Peyer's patch (tissue), 4 donors: ENCODE measurements around the gene MYO9B. TPM values are rescaled to one million over a fixed set of nuclear protein-coding genes. Genes with fewer than 3 reads are reported as not detected.

ENCODE experiments used
- DNase-seq, 3 donors: peaks; one replicate each; pipeline ENCODE4 v3.0.0-alpha.2; 2017 to 2019
- H3K27ac ChIP-seq, 4 donors: fragments of 200-600 bp; sonication (generic); one replicate each; pipeline ENCODE4 v1.5.1; 2016 to 2019
- H3K27me3 ChIP-seq, 2 donors: fragments of 200-600 bp; sonication (generic); one replicate each; pipeline ENCODE4 v1.5.1; 2019
- H3K36me3 ChIP-seq, 3 donors: fragments of 200-600 bp; sonication (generic); one replicate each; pipeline ENCODE4 v1.5.1; 2016 to 2019
- H3K4me1 ChIP-seq, 4 donors: fragments of 200-600 bp; sonication (generic); one replicate each; pipeline ENCODE4 v1.5.1; 2016 to 2019
- H3K4me3 ChIP-seq, 4 donors: fragments of 200-600 bp; sonication (generic); 1 replicate in 3 of 4; 2 replicates in 1 of 4; pipeline ENCODE4 v1.5.1; 2016 to 2019; ENCODE audit warnings: mild to moderate bottlenecking in 1 of 4
- H3K9me3 ChIP-seq, 4 donors: fragments of 200-600 bp; sonication (generic); one replicate each; pipeline ENCODE4 v1.5.1; 2016 to 2019; ENCODE audit warnings: mild to moderate bottlenecking in 1 of 4
- POLR2A ChIP-seq, 2 donors: fragments of 450-650 bp; IDR thresholded peaks; one replicate each; pipeline ENCODE4 v1.5.1; 2017; ENCODE audit warnings: antibody characterized with exemption in 2 of 2, mild to moderate bottlenecking in 2 of 2, moderate library complexity in 2 of 2
- total RNA-seq, 4 donors: library from RNA; depleted of rRNA; stranded (reverse); fragments of >200 nt; gene quantifications; one replicate each; pipeline ENCODE4 v1.1.0, GENCODE V29; 2016
- TF ChIP-seq, protein P1 (sequence below), 6 experiments: fragments of 450-650 bp in 4 of 6; fragments of 200-600 bp in 2 of 6; sonication (generic) in 1 of 6; IDR thresholded peaks; one replicate each; pipeline ENCODE4 v1.5.1; 2017 to 2019; ENCODE audit warnings: antibody characterized with exemption in 6 of 6, mild to moderate bottlenecking in 3 of 6, moderate library complexity in 1 of 6

MYO9B gene
- total RNA-seq, 4 donors from 2014 or later: 65.3 to 578 (median 143) TPM

DNA sequence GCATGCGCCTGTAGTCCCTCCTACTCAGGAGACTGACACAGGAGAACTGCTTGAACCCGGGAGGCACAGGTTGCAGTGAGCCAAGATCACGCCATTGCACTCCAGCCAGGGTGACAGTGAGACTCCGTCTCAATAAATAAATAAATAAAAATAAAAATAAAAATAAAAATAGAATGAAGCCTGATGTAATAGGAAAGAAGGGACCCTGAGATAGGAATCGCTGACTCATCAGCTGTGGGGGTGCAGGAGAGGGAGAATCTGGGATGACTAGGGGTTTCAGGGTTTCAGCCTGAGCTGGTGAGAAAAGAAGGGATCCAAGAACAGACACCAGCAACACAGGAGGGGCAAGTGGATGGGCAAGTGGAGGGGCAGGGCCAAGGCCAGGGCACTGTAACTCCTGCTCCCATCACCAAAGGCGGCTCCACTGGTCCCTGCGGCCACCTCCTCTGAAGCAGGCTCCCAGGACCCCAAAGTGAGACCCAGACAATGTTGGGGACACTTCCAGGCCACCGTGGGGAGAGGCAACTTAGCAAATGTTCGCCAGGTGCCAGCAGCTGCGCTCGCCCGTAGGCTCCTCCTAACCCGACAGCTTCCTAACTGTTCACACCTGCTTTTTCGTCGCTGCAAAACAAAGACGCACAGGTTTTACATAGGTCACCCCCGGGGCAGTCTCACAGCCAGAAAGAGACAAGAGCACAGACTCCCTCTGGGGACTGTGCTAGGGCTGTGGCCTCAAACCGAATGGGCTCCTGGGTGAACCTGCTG, 1.5 kb upstream of the MYO9B start:
- Histone ChIP-seq H3K36me3 (peaks cover 0 to 7% (median 0%) of the 10 kb centered on the region in 3 donors), H3K9me3 (no peaks in the 10 kb centered on the region), H3K4me3 (peak overlapping the region; percentile 68 to 95 (median 84)), H3K27me3 (no peaks in the 10 kb centered on the region), H3K27ac (peak overlapping the region; percentile 86 to 94 (median 92)), H3K4me1 (peaks cover 0 to 33% (median 10%) of the 10 kb centered on the region in 4 donors)
- peak in 2 of 3 donors; percentile 63 to 74 for DNase-seq
- TF ChIP-seq, protein P1, sequence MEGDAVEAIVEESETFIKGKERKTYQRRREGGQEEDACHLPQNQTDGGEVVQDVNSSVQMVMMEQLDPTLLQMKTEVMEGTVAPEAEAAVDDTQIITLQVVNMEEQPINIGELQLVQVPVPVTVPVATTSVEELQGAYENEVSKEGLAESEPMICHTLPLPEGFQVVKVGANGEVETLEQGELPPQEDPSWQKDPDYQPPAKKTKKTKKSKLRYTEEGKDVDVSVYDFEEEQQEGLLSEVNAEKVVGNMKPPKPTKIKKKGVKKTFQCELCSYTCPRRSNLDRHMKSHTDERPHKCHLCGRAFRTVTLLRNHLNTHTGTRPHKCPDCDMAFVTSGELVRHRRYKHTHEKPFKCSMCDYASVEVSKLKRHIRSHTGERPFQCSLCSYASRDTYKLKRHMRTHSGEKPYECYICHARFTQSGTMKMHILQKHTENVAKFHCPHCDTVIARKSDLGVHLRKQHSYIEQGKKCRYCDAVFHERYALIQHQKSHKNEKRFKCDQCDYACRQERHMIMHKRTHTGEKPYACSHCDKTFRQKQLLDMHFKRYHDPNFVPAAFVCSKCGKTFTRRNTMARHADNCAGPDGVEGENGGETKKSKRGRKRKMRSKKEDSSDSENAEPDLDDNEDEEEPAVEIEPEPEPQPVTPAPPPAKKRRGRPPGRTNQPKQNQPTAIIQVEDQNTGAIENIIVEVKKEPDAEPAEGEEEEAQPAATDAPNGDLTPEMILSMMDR (IDR thresholded peaks at IDR 0.05): no peak
- TF ChIP-seq POLR2A (IDR thresholded peaks at IDR 0.05): no peak

DNA sequence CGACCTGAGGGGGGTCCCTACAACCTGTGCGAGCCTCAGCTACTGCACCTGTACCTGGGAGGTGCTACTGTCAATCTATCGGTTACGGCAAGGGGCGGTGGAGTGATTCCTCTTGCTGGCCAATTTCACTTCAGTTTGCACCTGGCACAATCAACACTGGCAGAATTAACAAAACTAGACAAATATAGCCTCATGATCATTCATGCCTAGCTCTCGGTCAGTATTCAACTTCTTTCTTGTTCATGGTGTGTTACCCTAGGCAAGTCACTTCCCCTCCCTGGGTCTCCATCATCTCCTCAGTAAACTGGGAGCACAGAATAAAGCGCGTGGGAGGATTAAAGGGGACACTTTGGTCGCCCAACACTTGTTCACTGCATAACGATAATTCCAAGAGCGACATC, 943 bp upstream of the MYO9B start:
- H3K4me3 ChIP-seq: peak overlapping the region; percentile 68 to 95 (median 84)
- H3K4me1 ChIP-seq: peaks cover 0 to 33% (median 14%) of the 10 kb centered on the region in 4 donors
- H3K27me3 ChIP-seq: no peaks in the 10 kb centered on the region
- no peaks in the 10 kb centered on the region for H3K9me3 ChIP-seq
- no peak for DNase-seq
- TF ChIP-seq, protein P1 (IDR thresholded peaks at IDR 0.05): no peak
- peaks cover 0 to 7% (median 0%) of the 10 kb centered on the region in 3 donors for H3K36me3 ChIP-seq
- H3K27ac ChIP-seq: peak overlapping the region; percentile 86 to 94 (median 92)

DNA sequence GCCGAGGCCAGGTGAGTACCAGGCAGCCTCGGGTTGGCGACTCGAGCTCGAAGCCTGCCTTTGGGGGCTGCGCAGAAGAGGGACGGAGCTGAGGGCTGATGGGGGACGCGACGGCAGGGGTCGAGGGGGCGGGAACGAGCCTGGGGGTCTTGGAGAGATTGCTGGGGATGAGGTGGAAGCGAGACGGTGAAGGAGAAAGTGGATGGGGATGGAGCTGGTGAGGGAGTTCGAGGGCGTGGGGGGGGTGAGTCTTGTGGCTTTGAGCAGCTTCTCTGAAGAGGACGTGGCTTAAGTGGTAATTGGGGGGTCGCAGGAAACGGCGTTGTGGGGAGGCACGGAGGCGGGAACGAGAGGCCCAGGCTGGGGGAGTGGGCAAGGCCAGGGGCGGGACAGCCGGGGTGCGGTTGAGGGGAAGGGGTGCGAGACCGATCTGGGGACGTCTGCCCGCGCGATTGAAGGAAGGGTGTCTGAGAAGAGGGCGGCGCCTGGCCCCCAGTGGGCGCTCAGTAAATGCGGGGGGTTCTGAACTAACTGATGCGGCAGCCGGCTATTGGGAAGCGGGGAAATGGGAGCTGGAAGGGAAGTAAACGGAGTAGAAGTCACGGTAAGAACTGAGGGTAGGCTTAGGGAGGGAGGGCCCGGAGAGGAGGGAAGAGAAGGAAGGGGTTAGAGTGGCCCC, 426 bp downstream of the MYO9B start:
- Histone ChIP-seq H3K9me3 (no peaks in the 10 kb centered on the region), H3K36me3 (no peaks in the 10 kb centered on the region), H3K27ac (peak overlapping the region; percentile 85 to 94 (median 92)), H3K4me1 (peaks cover 0 to 41% (median 21%) of the 10 kb centered on the region in 4 donors), H3K27me3 (no peaks in the 10 kb centered on the region), H3K4me3 (peak overlapping the region; percentile 84 to 96 (median 90))
- DNase-seq: peak; percentile 61 to 80 (median 68)
- no peak for TF ChIP-seq POLR2A (IDR thresholded peaks at IDR 0.05)
- TF ChIP-seq, protein P1 (IDR thresholded peaks at IDR 0.05): no peak

DNA sequence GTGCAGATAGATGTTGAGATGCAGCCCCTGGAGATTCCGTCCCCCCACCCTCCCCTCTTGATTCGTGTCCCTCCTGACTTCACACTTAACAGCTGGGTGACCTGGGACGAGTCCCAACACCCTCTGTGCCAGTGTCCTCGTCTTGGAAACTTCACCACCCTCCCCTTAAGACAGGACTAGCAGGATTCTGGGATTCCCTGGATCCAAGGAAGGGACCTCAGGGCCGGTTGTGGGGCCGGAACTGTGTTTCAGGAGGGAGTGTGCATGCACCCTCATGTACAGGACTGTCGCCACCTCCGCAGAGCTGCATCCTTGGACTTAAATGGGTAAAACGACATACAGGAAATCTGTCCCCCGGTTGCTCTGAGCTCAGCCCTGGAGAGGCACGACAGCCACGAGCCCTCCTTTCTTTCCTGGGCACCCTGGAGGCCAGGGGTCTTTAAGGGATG, 990 bp downstream of the MYO9B start:
- TF ChIP-seq, protein P1 (IDR thresholded peaks at IDR 0.05): no peak
- no peak for TF ChIP-seq POLR2A (IDR thresholded peaks at IDR 0.05)
- Histone ChIP-seq H3K4me1 (peaks cover 0 to 41% (median 21%) of the 10 kb centered on the region in 4 donors), H3K27ac (peak overlapping the region; percentile 85 to 94 (median 92)), H3K9me3 (no peaks in the 10 kb centered on the region), H3K36me3 (no peaks in the 10 kb centered on the region), H3K27me3 (no peaks in the 10 kb centered on the region), H3K4me3 (peak overlapping the region; percentile 84 to 96 (median 90))
- peak in 2 of 3 donors; percentile 56 to 65 for DNase-seq

DNA sequence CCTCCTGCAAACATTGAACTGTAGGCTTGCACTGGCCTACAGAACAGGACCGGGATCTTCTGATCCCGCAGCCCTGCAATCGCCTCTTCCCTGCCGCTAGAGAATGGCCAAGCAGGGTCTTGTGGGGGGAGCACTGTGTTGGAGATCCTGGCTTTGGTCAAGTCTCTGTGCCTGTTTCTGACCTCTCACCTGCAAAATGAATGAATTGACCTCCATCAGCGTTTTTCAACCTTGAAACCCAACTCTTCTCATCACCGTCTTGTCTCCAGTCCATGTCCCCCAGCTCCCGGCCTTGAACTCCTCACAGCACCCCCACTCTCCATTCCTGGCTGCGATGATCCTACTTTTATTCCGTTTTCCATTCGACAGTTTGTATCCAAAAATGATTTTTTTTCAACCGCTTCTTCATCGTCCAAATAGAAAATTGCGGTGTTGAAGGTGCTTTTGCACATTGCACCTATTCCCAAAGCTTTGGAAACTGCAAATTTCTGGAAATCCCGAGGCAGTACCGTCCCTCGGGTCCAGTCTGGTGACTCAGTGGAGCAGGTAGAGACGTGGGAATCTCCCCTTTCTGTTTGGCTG, 2.0 kb downstream of the MYO9B start:
- Histone ChIP-seq H3K4me3 (peak overlapping the region in 2 of 4 donors; percentile 85 to 94), H3K9me3 (no peaks in the 10 kb centered on the region), H3K36me3 (no peaks in the 10 kb centered on the region), H3K27me3 (no peaks in the 10 kb centered on the region), H3K4me1 (peaks cover 0 to 50% (median 22%) of the 10 kb centered on the region in 4 donors), H3K27ac (peak overlapping the region in 2 of 4 donors; percentile 93 to 94)
- DNase-seq: no peak
- TF ChIP-seq, protein P1 (IDR thresholded peaks at IDR 0.05): no peak
